ENCODE data around the gene PPP6R1. TPM values are rescaled to one million over a fixed set of nuclear protein-coding genes. Genes with fewer than 3 reads are reported as not detected.

The PPP6R1 gene
- total and polyA plus RNA-seq, 2 of the 13 experiments (the other 11 are each of a cell fraction or from before 2014, with no cell fraction given) = 25.8 to 54.0 TPM

DNA sequence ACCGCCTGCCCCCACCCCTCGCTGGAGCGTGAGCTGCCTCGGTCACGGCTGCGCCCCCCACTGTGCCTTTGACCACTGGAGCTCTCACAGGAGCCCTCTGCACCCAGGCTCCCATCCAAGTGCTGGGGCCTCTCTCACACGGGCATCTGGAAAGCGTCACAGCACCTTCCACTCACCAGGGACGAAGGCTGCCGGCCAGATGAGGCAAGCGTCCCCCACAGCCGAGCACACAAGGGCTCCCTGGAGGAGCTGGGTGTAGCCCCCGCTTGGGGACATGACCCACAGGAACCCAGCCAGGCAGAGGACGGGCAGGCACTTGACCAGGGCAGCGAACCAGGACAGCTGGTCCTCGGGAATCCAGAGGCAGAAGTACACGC, 30.8 kb downstream of the PPP6R1 start (continued):
- TF ChIP-seq, protein P1, sequence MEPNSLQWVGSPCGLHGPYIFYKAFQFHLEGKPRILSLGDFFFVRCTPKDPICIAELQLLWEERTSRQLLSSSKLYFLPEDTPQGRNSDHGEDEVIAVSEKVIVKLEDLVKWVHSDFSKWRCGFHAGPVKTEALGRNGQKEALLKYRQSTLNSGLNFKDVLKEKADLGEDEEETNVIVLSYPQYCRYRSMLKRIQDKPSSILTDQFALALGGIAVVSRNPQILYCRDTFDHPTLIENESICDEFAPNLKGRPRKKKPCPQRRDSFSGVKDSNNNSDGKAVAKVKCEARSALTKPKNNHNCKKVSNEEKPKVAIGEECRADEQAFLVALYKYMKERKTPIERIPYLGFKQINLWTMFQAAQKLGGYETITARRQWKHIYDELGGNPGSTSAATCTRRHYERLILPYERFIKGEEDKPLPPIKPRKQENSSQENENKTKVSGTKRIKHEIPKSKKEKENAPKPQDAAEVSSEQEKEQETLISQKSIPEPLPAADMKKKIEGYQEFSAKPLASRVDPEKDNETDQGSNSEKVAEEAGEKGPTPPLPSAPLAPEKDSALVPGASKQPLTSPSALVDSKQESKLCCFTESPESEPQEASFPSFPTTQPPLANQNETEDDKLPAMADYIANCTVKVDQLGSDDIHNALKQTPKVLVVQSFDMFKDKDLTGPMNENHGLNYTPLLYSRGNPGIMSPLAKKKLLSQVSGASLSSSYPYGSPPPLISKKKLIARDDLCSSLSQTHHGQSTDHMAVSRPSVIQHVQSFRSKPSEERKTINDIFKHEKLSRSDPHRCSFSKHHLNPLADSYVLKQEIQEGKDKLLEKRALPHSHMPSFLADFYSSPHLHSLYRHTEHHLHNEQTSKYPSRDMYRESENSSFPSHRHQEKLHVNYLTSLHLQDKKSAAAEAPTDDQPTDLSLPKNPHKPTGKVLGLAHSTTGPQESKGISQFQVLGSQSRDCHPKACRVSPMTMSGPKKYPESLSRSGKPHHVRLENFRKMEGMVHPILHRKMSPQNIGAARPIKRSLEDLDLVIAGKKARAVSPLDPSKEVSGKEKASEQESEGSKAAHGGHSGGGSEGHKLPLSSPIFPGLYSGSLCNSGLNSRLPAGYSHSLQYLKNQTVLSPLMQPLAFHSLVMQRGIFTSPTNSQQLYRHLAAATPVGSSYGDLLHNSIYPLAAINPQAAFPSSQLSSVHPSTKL (CRISPR knock-in tag; IDR thresholded peaks at IDR 0.05) = no peak
- TF ChIP-seq SUZ12 (IDR thresholded peaks at IDR 0.05; ENCODE audit: low read depth, low read length) (no peak), EP300 (IDR thresholded peaks at IDR 0.05; ENCODE audit: low read depth in 2 of 2, low read length in 2 of 2) (no peak), EP300 (CRISPR knock-in tag; IDR thresholded peaks at IDR 0.05; ENCODE audit: borderline replicate concordance) (no peak), PTBP1 (IDR thresholded peaks at IDR 0.05; ENCODE audit: low read depth, low read length, poor library complexity, severe bottlenecking) (no peak), SMYD3 (CRISPR knock-in tag; IDR thresholded peaks at IDR 0.05) (no peak), NRL (CRISPR knock-in tag; IDR thresholded peaks at IDR 0.05; ENCODE audit: borderline replicate concordance) (no peak), NFE2L1 (CRISPR knock-in tag; IDR thresholded peaks at IDR 0.05; ENCODE audit: borderline replicate concordance) (no peak), ZNF33B (CRISPR knock-in tag; IDR thresholded peaks at IDR 0.05) (no peak), TCF7L2 (IDR thresholded peaks at IDR 0.05; ENCODE audit: low read depth, low read length) (no peak), MAZ (IDR thresholded peaks at IDR 0.05; ENCODE audit: borderline replicate concordance, low read depth, low read length) (no peak), MAZ (CRISPR knock-in tag; IDR thresholded peaks at IDR 0.05; ENCODE audit: low read depth) (no peak), SCMH1 (CRISPR knock-in tag; IDR thresholded peaks at IDR 0.05; ENCODE audit: borderline replicate concordance) (no peak), IKZF4 (CRISPR knock-in tag; IDR thresholded peaks at IDR 0.05; ENCODE audit: borderline replicate concordance, low read depth, not compliant biosample characterization) (peak; percentile 44)
- TF ChIP-seq, protein P2, sequence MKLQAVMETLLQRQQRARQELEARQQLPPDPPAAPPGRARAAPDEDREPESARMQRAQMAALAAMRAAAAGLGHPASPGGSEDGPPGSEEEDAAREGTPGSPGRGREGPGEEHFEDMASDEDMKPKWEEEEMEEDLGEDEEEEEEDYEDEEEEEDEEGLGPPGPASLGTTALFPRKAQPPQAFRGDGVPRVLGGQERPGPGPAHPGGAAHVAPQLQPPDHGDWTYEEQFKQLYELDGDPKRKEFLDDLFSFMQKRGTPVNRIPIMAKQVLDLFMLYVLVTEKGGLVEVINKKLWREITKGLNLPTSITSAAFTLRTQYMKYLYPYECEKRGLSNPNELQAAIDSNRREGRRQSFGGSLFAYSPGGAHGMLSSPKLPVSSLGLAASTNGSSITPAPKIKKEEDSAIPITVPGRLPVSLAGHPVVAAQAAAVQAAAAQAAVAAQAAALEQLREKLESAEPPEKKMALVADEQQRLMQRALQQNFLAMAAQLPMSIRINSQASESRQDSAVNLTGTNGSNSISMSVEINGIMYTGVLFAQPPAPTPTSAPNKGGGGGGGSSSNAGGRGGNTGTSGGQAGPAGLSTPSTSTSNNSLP (IDR thresholded peaks at IDR 0.05; ENCODE audit: low read depth, low read length) = no peak
